CMK (cell line): Measurements from ENCODE around the gene CALHM1.

Experiments used
- DNase-seq: peaks from one replicate; pipeline ENCODE4 v3.0.0-alpha.2; 2010; ENCODE audit warnings: low read depth

Gene CALHM1

GRCh38 chr10:103455235-103455634 lies 3.5 kb downstream of the CALHM1 start:
- no peak for DNase-seq

- DNase-seq = no peak
Observed at GRCh38 chr10:103454026-103454425, 4.7 kb downstream of the CALHM1 start.

GRCh38 chr10:103452506-103453230 lies 6.0 kb downstream of the CALHM1 start:
- DNase-seq = no peak

GRCh38 chr10:103451831-103452505 lies 6.7 kb downstream of the CALHM1 start, which contains the start of gene CALHM2:
Gene CALHM2 (minus strand): TSS chr10:103452370. CDS start chr10:103449941, 2,429 bp downstream.
- DNase-seq = no peak

GRCh38 chr10:103451091-103451813 lies 7.4 kb downstream of the CALHM1 start:
- DNase-seq = peak; percentile 55

GRCh38 chr10:103450201-103450695 lies 8.5 kb downstream of the CALHM1 start:
- DNase-seq = no peak

GRCh38 chr10:103449208-103450144 lies 9.2 kb downstream of the CALHM1 start:
- DNase-seq = peak; percentile 26

- no peak for DNase-seq
Observed at GRCh38 chr10:103448746-103449145, 10.0 kb downstream of the CALHM1 start.

- DNase-seq = no peak
Observed at GRCh38 chr10:103447187-103447586, 11.5 kb downstream of the CALHM1 start.

- no peak for DNase-seq
Observed at GRCh38 chr10:103445767-103446567, 12.7 kb downstream of the CALHM1 start.

GRCh38 chr10:103445366-103445765 lies 13.3 kb downstream of the CALHM1 start:
- no peak for DNase-seq

- no peak for DNase-seq
Observed at GRCh38 chr10:103444478-103444877, 14.2 kb downstream of the CALHM1 start.

GRCh38 chr10:103443475-103444185 lies 15.1 kb downstream of the CALHM1 start:
- no peak for DNase-seq

- no peak for DNase-seq
Observed at GRCh38 chr10:103442031-103442461, 16.7 kb downstream of the CALHM1 start.

- no peak for DNase-seq
Observed at GRCh38 chr10:103441611-103442010, 17.1 kb downstream of the CALHM1 start.

- DNase-seq = no peak
Observed at GRCh38 chr10:103441206-103441605, 17.5 kb downstream of the CALHM1 start.

GRCh38 chr10:103440416-103440815 lies 18.3 kb downstream of the CALHM1 start:
- no peak for DNase-seq

- no peak for DNase-seq
Observed at GRCh38 chr10:103439776-103440175, 18.9 kb downstream of the CALHM1 start.

GRCh38 chr10:103433858-103434257 lies 24.8 kb downstream of the CALHM1 start:
- DNase-seq = no peak

- no peak for DNase-seq
Observed at GRCh38 chr10:103431902-103432301, 26.8 kb downstream of the CALHM1 start.
